Parathyroid adenoma (tissue), 2 donors: ENCODE measurements around the gene SLC51B.

ENCODE experiments used
- H2AFZ ChIP-seq: fragments of 300-600 bp; sonication (generic); one replicate; pipeline ENCODE4 v1.7.0; 2017; ENCODE audit warnings: antibody characterized with exemption, mild to moderate bottlenecking
- H3K27ac ChIP-seq: fragments of 300-600 bp; sonication (generic); one replicate; pipeline ENCODE4 v1.7.0; 2017
- H3K27me3 ChIP-seq: fragments of 300-600 bp; sonication (generic); one replicate; pipeline ENCODE4 v1.7.0; 2017; ENCODE audit warnings: low read length; ENCODE audit not compliant: control insufficient read depth, insufficient read depth
- H3K36me3 ChIP-seq: fragments of 300-600 bp; sonication (generic); one replicate; pipeline ENCODE4 v1.7.0; 2017; ENCODE audit warnings: low read length; ENCODE audit not compliant: control insufficient read depth, insufficient read depth
- H3K4me1 ChIP-seq: fragments of 300-600 bp; sonication (generic); one replicate; pipeline ENCODE4 v1.7.0; 2017; ENCODE audit warnings: control low read depth
- H3K4me2 ChIP-seq: fragments of 300-600 bp; sonication (generic); one replicate; pipeline ENCODE4 v1.7.0; 2017; ENCODE audit warnings: low read length
- H3K4me3 ChIP-seq: fragments of 300-600 bp; sonication (generic); one replicate; pipeline ENCODE4 v1.7.0; 2017; ENCODE audit warnings: low read depth, low read length
- H3K79me2 ChIP-seq: fragments of 300-600 bp; sonication (generic); one replicate; pipeline ENCODE4 v1.7.0; 2017; ENCODE audit warnings: control low read depth
- H3K9ac ChIP-seq: fragments of 300-600 bp; sonication (generic); one replicate; pipeline ENCODE4 v1.7.0; 2017; ENCODE audit warnings: mild to moderate bottlenecking
- H3K9me3 ChIP-seq: fragments of 300-600 bp; sonication (generic); one replicate; pipeline ENCODE4 v1.7.0; 2017; ENCODE audit warnings: low read length; ENCODE audit not compliant: control insufficient read depth
- CTCF ChIP-seq: fragments of 300-600 bp; sonication (generic); IDR thresholded peaks from one replicate; pipeline ENCODE4 v1.7.0; 2017; ENCODE audit warnings: antibody characterized with exemption, mild to moderate bottlenecking
- donor health status: primary hyperparathyroidism.

SLC51B gene

GRCh38 chr15:65051266-65051665 lies 6.1 kb downstream of the SLC51B start:
- TF ChIP-seq CTCF = no peak

GRCh38 chr15:65052956-65053355 lies 7.8 kb downstream of the SLC51B start:
- Histone ChIP-seq H3K9me3 (no peaks in the 10 kb centered on the region), H3K9ac (no peak overlapping the region), H3K36me3 (no peaks in the 10 kb centered on the region), H3K4me3 (no peak overlapping the region), H3K4me2 (no peak overlapping the region), H3K27me3 (no peaks in the 10 kb centered on the region), H3K4me1 (no peaks in the 10 kb centered on the region), H3K79me2 (no peaks in the 10 kb centered on the region), H3K27ac (no peak overlapping the region), H2AFZ (no peak overlapping the region)
- no peak for TF ChIP-seq CTCF

More at GRCh38 chr15:65051266-65051665, 6.1 kb downstream of the SLC51B start:
- Histone ChIP-seq H3K4me2 (no peak overlapping the region), H3K4me3 (no peak overlapping the region), H3K9ac (no peak overlapping the region), H3K9me3 (no peaks in the 10 kb centered on the region), H3K27me3 (no peaks in the 10 kb centered on the region), H3K36me3 (no peaks in the 10 kb centered on the region), H2AFZ (no peak overlapping the region), H3K4me1 (no peaks in the 10 kb centered on the region), H3K79me2 (no peaks in the 10 kb centered on the region), H3K27ac (no peak overlapping the region)

- peak; percentile 76 for TF ChIP-seq CTCF
- Histone ChIP-seq H3K79me2 (no peaks in the 10 kb centered on the region), H3K27ac (no peak overlapping the region), H3K4me3 (no peak overlapping the region), H3K36me3 (no peaks in the 10 kb centered on the region), H2AFZ (no peak overlapping the region), H3K9ac (no peak overlapping the region), H3K4me1 (no peaks in the 10 kb centered on the region), H3K9me3 (no peaks in the 10 kb centered on the region), H3K27me3 (no peaks in the 10 kb centered on the region), H3K4me2 (no peak overlapping the region)
Measured at GRCh38 chr15:65054333-65055200, 9.4 kb downstream of the SLC51B start.

- no peaks in the 10 kb centered on the region for H3K9me3 ChIP-seq
- no peak overlapping the region for H3K9ac ChIP-seq
- H3K79me2 ChIP-seq = no peaks in the 10 kb centered on the region
- no peak overlapping the region for H3K4me3 ChIP-seq
- no peak for TF ChIP-seq CTCF
- H3K4me1 ChIP-seq = no peaks in the 10 kb centered on the region
- H2AFZ ChIP-seq = no peak overlapping the region
- H3K36me3 ChIP-seq = no peaks in the 10 kb centered on the region
- no peak overlapping the region for H3K4me2 ChIP-seq
- no peaks in the 10 kb centered on the region for H3K27me3 ChIP-seq
- H3K27ac ChIP-seq = no peak overlapping the region
Measured at GRCh38 chr15:65055201-65055870, 10.1 kb downstream of the SLC51B start.
